Panc1 (cell line): Measurements from ENCODE around the gene UBAC2. TPM values are rescaled to one million over a fixed set of nuclear protein-coding genes. Genes with fewer than 3 reads are reported as not detected.
A peak's percentile ranks its signal among the peaks of the same experiment; 100 is the strongest.

ENCODE experiments used
- ATAC-seq: fragments of 200-7000 bp; cut with Tn5 transposase; 2 replicates; pipeline ENCODE4 v1.9.1; 2020; ENCODE audit warnings: mild to moderate bottlenecking, moderate library complexity
- Bru-seq: library from RNA; stranded (reverse); fragments of 400-500 nt; gene quantifications from one replicate; lab custom pipeline; 2021; lab: Mats Ljungman, UMichigan
- BruChase-seq, 2 experiments: library from RNA; stranded (reverse); fragments of 400-500 nt; gene quantifications; one replicate each; lab custom pipeline; 2021; lab: Mats Ljungman, UMichigan
- BruUV-seq: library from RNA; stranded (reverse); fragments of 400-500 nt; replicated peaks from 2 replicates; lab custom pipeline; 2021; lab: Mats Ljungman, UMichigan
- CTCF ChIA-PET: fragments of 300-600 bp; sonication (Branson Sonifier 250); formaldehyde crosslinking; loops from one replicate; lab custom pipeline; 2022; ENCODE audit warnings: antibody characterized with exemption; lab: Charles Lee
- POLR2A ChIA-PET: fragments of 300-600 bp; sonication (Branson Sonifier 250); formaldehyde crosslinking; loops from one replicate; lab custom pipeline; 2022; ENCODE audit warnings: antibody characterized with exemption; lab: Charles Lee
- DNase-seq: peaks from one replicate; pipeline ENCODE4 v3.0.0-alpha.2; 2010; ENCODE audit warnings: low read depth, low spot score
- H3K27ac ChIP-seq: 2 replicates; pipeline ENCODE4 v1.5.1; 2011; ENCODE audit warnings: mild to moderate bottlenecking, low read length, inconsistent platforms
- H3K27me3 ChIP-seq: fragments of 200-500 bp; sonication (Bioruptor generic); 2 replicates; pipeline ENCODE4 v1.6.0; 2014; ENCODE audit warnings: low read length, inconsistent platforms; ENCODE audit not compliant: control insufficient read depth, insufficient read depth
- H3K36me3 ChIP-seq: fragments of 200-500 bp; sonication (Bioruptor generic); 2 replicates; pipeline ENCODE4 v1.5.1; 2014; ENCODE audit warnings: inconsistent platforms, mild to moderate bottlenecking, low read length, moderate library complexity; ENCODE audit not compliant: control insufficient read depth, insufficient read depth
- H3K4me1 ChIP-seq: 2 replicates; pipeline ENCODE4 v1.5.1; 2011; ENCODE audit warnings: inconsistent platforms, mild to moderate bottlenecking, low read length, moderate library complexity; ENCODE audit not compliant: control insufficient read depth, insufficient read depth
- H3K4me3 ChIP-seq, 2 experiments: 2 replicates each; pipeline ENCODE4 v1.5.1; 2011 to 2012; ENCODE audit warnings: low read depth in 2 of 2, low read length in 2 of 2, mild to moderate bottlenecking in 2 of 2, inconsistent platforms in 1 of 2, moderate library complexity in 1 of 2
- H3K9me3 ChIP-seq: fragments of 200-500 bp; sonication (Bioruptor generic); 2 replicates; pipeline ENCODE4 v1.5.1; 2014; ENCODE audit warnings: low read depth, mild to moderate bottlenecking, inconsistent platforms, low read length, moderate library complexity; ENCODE audit not compliant: control insufficient read depth, insufficient read depth
- CTCF ChIP-seq: fragments of 450-650 bp; IDR thresholded peaks from 2 replicates; pipeline ENCODE4 v1.5.1; 2017; ENCODE audit warnings: mild to moderate bottlenecking
- POLR2AphosphoS5 ChIP-seq: IDR thresholded peaks from 2 replicates; pipeline ENCODE4 v1.6.1; 2012; ENCODE audit warnings: mild to moderate bottlenecking, low read depth, low read length, moderate library complexity
- REST ChIP-seq, 2 experiments: IDR thresholded peaks; 2 replicates each; pipeline ENCODE4 v1.6.1; 2011 to 2012; ENCODE audit warnings: low read depth in 2 of 2, control low read depth in 1 of 2, low read length in 1 of 2, mild to moderate bottlenecking in 1 of 2, moderate library complexity in 1 of 2; ENCODE audit not compliant: insufficient read depth in 1 of 2
- SIN3A ChIP-seq: IDR thresholded peaks from 2 replicates; pipeline ENCODE4 v1.6.1; 2012; ENCODE audit warnings: low read depth, mild to moderate bottlenecking, low read length, moderate library complexity, borderline replicate concordance; ENCODE audit not compliant: insufficient read depth
- TCF7L2 ChIP-seq: IDR thresholded peaks from 2 replicates; pipeline ENCODE4 v1.6.1; 2011; ENCODE audit warnings: mild to moderate bottlenecking, low read depth, low read length, inconsistent platforms
- in situ Hi-C: cut with HindIII; loops from 2 replicates; pipeline ENCODE4 v1.10.0; 2016; ENCODE audit warnings: low sequenced_read_pairs, low pct_unique_long_range_greater_than_20kb
- intact Hi-C: fragments of 100-400 bp; cut with micrococcal nuclease; formaldehyde crosslinking; loops from one replicate; pipeline ENCODE4 v1.10.0; 2022; ENCODE audit not compliant: unreplicated experiment
- long read RNA-seq: library from polyadenylated mRNA; unstranded; transcript quantifications from one replicate; pipeline ENCODE4 v2.0.0, GENCODE V29; 2021; ENCODE audit not compliant: unreplicated experiment
- polyA plus RNA-seq: library from polyadenylated mRNA; unstranded; fragments of >200 nt; gene quantifications from one replicate; pipeline ENCODE4 v1.2.1, GENCODE V29; 2012; ENCODE audit warnings: missing spikeins; ENCODE audit not compliant: insufficient read length
- total RNA-seq: library from RNA; stranded (reverse); gene quantifications from one replicate; pipeline ENCODE4 v1.2.1, GENCODE V29; 2021; ENCODE audit not compliant: unreplicated experiment

The UBAC2 gene
- total RNA-seq (40.8 TPM), Bru-seq, nascent RNA (percentile 81 among the genes with signal in this experiment), BruChase-seq, experiment 1, labeled RNA remaining after a 2-hour chase (percentile 69 among the genes with signal in this experiment), BruChase-seq, experiment 2, labeled RNA remaining after a 6-hour chase (percentile 70 among the genes with signal in this experiment)
- 38.5 TPM for polyA plus RNA-seq
- long read RNA-seq, transcript UBAC2-203 (9 exons, 1,375 nt): major isoform, 118 of 181 reads
- long read RNA-seq, partial matches to known transcripts: 8 of 181 reads
- long read RNA-seq, other reads (novel, unspliced or antisense): 55 of 181 reads

GRCh38 chr13:99200432-99201167 is at the start of gene UBAC2:
Gene UBAC2 (plus strand): TSS chr13:99200854. CDS start chr13:99200909, 55 bp downstream.
- H3K4me1 ChIP-seq: peaks cover 13% of the 10 kb centered on the region
- CTCF ChIA-PET: interaction anchor here (0.6 kb wide), 1 partner anchor 225 kb away, joined by 4 read pairs; no protein-coding TSS in a partner anchor
- peak; percentile 32 for DNase-seq

More at GRCh38 chr13:99200432-99201167, at the start of gene UBAC2:
- Histone ChIP-seq H3K9me3 (no peaks in the 10 kb centered on the region), H3K36me3 (peaks cover 8% of the 10 kb centered on the region; the same call in 1 of the 2 replicates), H3K27ac (peak within 1 kb of the TSS; percentile 89), H3K4me3 (peak within 1 kb of the TSS; percentile 85 to 87), H3K27me3 (no peaks in the 10 kb centered on the region)
- peak; percentile 95 for ATAC-seq
- in situ Hi-C loops (no loop called here), intact Hi-C loops (no loop called here)
- TF ChIP-seq SIN3A: no peak
- TF ChIP-seq TCF7L2: no peak
- peak; percentile 91 for TF ChIP-seq POLR2AphosphoS5
- TF ChIP-seq CTCF: no peak
- TF ChIP-seq REST (IDR thresholded peaks at IDR 0.05; ENCODE audit: insufficient read depth in 1 of 2, low read depth in 2 of 2, low read length in 1 of 2): no peak
- POLR2A ChIA-PET: no interaction called here
- no TSS peak for BruUV-seq
